Astrocyte of the spinal cord (primary cell): Measurements from ENCODE around the gene IQCH.
A peak's percentile ranks its signal among the peaks of the same experiment; 100 is the strongest.

Experiments used
- DNase-seq: peaks from one replicate; pipeline ENCODE4 v3.0.0; 2011; ENCODE audit warnings: low read depth, low spot score
- H3K4me3 ChIP-seq: 2 replicates; pipeline ENCODE4 v1.5.1; 2011; ENCODE audit warnings: low read depth, mild to moderate bottlenecking, low read length, moderate library complexity
- in situ Hi-C: cut with HindIII; loops from 2 replicates; pipeline ENCODE4 v1.10.0; 2017; ENCODE audit warnings: low sequenced_read_pairs
- TF ChIP-seq, protein P1 (sequence below): IDR thresholded peaks from 2 replicates; pipeline ENCODE4 v1.5.1; 2012; ENCODE audit warnings: low read depth, mild to moderate bottlenecking, low read length, inconsistent platforms

Gene IQCH

GRCh38 chr15:67382723-67383122, 128.1 kb downstream of the IQCH start:
- TF ChIP-seq, protein P1, sequence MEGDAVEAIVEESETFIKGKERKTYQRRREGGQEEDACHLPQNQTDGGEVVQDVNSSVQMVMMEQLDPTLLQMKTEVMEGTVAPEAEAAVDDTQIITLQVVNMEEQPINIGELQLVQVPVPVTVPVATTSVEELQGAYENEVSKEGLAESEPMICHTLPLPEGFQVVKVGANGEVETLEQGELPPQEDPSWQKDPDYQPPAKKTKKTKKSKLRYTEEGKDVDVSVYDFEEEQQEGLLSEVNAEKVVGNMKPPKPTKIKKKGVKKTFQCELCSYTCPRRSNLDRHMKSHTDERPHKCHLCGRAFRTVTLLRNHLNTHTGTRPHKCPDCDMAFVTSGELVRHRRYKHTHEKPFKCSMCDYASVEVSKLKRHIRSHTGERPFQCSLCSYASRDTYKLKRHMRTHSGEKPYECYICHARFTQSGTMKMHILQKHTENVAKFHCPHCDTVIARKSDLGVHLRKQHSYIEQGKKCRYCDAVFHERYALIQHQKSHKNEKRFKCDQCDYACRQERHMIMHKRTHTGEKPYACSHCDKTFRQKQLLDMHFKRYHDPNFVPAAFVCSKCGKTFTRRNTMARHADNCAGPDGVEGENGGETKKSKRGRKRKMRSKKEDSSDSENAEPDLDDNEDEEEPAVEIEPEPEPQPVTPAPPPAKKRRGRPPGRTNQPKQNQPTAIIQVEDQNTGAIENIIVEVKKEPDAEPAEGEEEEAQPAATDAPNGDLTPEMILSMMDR, result no peak
- no peak overlapping the region for H3K4me3 ChIP-seq
- in situ Hi-C loops, result no loop called here
- no peak for DNase-seq

DNA sequence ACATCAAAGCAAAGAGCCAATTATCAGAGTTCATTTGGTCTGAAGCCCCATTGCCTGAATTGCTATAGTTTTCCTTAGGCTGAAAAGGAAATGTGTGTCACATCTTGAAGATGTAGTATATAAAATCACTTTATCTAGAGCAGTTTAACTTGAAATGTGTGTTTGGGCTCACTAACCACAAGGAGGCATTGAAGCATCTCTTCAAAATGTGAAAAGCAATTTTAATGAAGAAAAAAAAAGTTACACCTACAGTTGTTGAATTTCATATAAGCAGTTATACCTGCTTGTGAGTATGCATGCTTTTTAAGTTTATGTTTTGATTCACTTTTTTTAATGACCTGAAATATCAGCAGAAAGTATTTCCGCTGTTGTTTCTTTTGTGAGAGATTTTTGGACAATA, 129.3 kb downstream of the IQCH start:
- in situ Hi-C loops, result no loop called here
- peak; percentile 25 for DNase-seq
- H3K4me3 ChIP-seq, result no peak overlapping the region
- TF ChIP-seq, protein P1, result peak; percentile 21

- TF ChIP-seq, protein P1, result no peak
- no peak for DNase-seq
- no peak overlapping the region for H3K4me3 ChIP-seq
- in situ Hi-C loops, result no loop called here
Observed at GRCh38 chr15:67384761-67385160, 130.2 kb downstream of the IQCH start.

GRCh38 chr15:67385971-67386370, 131.4 kb downstream of the IQCH start:
- H3K4me3 ChIP-seq, result no peak overlapping the region
- TF ChIP-seq, protein P1, result peak; percentile 25
- in situ Hi-C loops, result no loop called here
- DNase-seq, result no peak

DNA sequence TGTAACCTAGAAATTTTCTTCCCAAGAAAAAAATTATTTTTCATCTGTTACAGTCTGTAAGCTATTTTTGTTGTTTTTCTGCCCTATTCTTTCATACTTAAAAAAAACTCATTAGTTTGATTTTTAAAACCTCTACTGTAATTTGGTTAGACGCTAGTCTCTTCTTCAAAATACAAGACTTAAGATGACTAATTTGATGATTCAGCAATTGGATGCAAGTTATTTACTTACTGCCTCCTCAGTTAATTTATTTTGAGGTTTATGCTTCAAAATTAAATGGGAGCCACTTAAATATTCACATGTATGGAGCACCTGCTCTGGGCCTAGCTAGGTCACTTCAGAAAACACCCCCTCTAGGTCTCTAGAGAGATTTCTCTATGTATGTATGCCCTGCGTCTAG, 132.4 kb downstream of the IQCH start:
- in situ Hi-C loops, result no loop called here
- DNase-seq, result no peak
- TF ChIP-seq, protein P1, result no peak
- H3K4me3 ChIP-seq, result no peak overlapping the region

GRCh38 chr15:67389975-67390374, 135.4 kb downstream of the IQCH start:
- no peak overlapping the region for H3K4me3 ChIP-seq
- in situ Hi-C loops, result no loop called here
- TF ChIP-seq, protein P1, result no peak
- no peak for DNase-seq
